AG10803 (cell line): ENCODE measurements around the gene TNFRSF8.

ENCODE experiments used
- DNase-seq: peaks from one replicate; pipeline ENCODE4 v3.0.0; 2010; ENCODE audit warnings: low read depth
- H3K4me3 ChIP-seq: 2 replicates; pipeline ENCODE4 v1.5.1; 2011; ENCODE audit warnings: mild to moderate bottlenecking, low read length, control low read depth
- TF ChIP-seq, protein P1 (sequence below): conservative IDR thresholded peaks from 2 replicates; pipeline ENCODE4 v1.5.1; 2011; ENCODE audit warnings: mild to moderate bottlenecking, low read length, control low read depth, inconsistent platforms

Gene TNFRSF8

DNA sequence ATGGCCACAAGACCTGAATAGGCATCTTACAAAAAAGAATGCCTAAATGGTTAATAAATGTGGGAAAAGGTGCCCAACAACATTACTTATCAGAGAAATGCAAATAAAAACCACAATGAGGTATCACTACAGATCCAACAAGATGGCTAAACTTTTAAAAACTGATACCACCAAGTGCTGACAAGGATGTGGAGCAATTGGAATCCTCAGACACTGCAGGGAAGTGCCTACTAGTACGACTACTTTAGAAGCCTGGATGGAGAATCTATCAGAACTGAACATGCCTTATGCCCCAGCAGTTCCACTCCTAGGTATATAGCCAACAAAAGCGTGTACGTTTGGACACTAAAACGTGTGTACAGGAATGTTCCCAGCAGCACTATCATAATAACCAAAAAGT is 19.9 kb downstream of the TNFRSF8 start:
- no peak for DNase-seq
- no peak overlapping the region for H3K4me3 ChIP-seq
- TF ChIP-seq, protein P1, sequence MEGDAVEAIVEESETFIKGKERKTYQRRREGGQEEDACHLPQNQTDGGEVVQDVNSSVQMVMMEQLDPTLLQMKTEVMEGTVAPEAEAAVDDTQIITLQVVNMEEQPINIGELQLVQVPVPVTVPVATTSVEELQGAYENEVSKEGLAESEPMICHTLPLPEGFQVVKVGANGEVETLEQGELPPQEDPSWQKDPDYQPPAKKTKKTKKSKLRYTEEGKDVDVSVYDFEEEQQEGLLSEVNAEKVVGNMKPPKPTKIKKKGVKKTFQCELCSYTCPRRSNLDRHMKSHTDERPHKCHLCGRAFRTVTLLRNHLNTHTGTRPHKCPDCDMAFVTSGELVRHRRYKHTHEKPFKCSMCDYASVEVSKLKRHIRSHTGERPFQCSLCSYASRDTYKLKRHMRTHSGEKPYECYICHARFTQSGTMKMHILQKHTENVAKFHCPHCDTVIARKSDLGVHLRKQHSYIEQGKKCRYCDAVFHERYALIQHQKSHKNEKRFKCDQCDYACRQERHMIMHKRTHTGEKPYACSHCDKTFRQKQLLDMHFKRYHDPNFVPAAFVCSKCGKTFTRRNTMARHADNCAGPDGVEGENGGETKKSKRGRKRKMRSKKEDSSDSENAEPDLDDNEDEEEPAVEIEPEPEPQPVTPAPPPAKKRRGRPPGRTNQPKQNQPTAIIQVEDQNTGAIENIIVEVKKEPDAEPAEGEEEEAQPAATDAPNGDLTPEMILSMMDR, result no peak

DNA sequence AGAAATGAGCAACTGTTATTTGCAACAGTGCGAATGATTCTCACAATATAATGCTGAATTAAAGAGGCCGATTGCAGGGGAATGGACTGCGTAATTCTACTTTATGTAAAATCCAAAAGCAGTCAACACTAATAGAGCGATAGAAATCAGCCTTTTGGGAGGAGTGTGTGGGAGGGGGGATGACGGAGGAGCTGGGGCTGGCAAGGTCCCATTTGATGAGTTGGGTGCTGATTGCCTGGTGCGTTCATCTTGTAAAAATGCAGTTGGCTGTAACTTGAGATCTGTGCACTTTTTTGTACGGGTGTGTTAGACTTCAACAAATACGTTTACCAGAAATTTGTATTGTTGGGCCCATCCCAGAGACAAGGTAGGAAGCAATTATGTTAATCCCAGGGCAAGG is 20.7 kb downstream of the TNFRSF8 start:
- TF ChIP-seq, protein P1, result no peak
- peak; percentile 55 for DNase-seq

DNA sequence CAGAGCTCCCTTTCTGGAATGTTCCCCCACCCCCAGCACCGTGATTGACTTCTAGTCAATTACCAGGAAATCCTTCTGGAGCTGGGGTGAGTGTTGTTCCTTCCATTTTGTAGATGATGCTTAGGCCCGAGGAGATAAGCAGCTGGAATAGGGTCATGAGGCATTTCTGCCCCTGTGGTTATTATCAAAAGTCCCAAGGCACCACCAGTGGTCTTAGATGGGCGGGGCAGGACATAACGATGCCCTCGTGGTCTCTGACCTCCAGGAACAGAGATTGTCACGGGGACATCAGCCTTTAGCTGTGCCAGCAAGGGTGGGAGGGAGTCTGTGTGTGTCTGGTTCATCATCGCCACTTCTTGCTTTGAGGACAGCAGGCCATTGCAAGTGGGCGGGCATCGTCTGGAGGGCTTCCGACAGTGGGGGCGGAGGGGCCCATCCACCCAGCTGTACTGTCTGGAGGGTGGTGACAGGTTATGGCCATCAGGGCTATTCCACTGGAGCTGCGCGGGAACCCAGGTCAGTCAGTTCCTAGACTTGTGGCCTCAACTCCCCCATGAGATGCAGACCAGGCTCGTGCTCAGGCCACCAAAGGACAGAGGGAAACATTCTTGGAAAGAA is 22.6 kb downstream of the TNFRSF8 start:
- no peak for DNase-seq
- H3K4me3 ChIP-seq, result no peak overlapping the region
- TF ChIP-seq, protein P1, result no peak

More for the DNA sequence above, 20.7 kb downstream of the TNFRSF8 start:
- H3K4me3 ChIP-seq, result no peak overlapping the region

DNA sequence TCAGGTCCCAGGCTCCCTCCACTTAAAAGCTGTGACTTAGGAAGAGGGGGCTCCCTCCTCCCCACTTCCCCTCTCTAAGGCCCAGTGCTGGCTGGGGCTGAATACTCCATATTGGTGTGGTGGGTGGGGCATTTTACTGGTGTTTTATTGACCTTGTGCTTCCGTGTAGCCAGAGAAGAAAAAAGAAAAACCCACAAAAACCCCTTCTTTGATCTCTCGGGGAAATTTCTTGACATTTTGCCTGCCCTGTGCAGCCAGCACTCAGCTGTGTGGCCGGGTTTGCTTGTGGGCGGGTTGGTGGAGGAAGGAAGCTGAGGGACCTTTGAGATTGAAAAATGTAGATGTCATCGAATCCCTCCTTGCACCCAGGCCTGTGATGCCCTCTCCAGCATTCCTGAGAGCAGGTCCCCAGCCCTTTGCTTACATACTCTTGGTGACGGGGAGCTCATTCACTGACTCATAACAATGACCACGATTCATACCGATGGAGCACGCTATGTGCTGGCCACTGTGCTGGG is 24.8 kb downstream of the TNFRSF8 start:
- no peak for DNase-seq
- TF ChIP-seq, protein P1, result no peak
- no peak overlapping the region for H3K4me3 ChIP-seq

DNA sequence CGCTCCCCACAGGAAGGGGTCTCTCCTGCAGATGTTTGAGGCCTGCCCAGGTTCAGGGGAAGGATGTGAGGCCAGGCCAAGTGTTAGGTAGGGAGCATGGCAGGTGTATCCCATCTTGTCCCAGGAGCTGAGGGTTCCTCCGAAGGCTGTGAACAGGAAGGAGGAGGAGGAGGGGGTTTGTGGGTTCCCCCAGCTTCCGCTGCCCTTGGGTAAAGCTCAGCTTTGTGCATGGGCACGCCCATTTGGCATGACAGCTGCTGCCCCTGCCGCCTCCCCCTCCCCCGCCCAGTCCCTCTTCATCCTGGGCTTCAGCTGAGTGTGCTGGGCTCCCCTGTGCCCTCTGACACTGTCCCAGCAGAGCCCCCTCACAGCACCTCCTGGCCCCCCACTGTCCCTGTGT is 25.5 kb downstream of the TNFRSF8 start:
- no peak for DNase-seq
- H3K4me3 ChIP-seq, result no peak overlapping the region
- TF ChIP-seq, protein P1, result no peak

DNA sequence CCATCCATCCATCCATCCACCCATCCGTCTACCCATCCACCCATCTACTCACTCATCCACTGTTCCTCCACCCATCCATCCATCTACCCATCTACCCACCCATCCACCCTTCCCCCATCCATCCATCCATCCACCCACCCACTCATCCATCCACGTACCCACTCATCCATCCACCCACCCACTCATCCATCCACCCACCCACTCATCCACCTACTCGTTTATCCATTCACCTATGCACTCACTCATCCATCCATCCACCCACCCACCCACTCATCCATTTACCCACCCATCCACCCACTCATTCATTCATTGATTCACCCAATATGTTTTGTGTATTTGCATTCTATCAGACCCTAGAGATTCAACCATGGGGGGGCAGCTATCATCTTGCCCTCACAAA is 27.2 kb downstream of the TNFRSF8 start:
- TF ChIP-seq, protein P1, result no peak
- H3K4me3 ChIP-seq, result no peak overlapping the region
- no peak for DNase-seq

DNA sequence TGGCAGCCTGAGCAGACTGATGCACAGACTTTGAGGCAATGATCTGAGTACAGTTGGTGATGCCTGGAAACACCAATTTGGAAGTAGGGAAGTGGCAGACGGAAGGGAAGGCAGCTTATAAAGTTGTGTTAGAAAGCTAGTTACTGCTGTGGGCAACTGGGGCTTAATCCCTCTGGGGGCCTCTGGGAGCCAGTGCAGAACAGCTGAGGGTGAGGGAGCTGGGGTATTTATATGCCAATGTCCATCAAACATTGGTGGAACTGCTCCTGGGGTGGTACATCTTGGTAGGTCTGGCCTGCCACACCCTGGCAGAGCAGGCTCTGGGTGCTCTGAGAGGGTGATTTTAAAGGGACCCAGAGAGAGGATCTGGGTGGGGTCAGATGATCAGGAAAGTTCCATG is 28.1 kb downstream of the TNFRSF8 start:
- no peak for DNase-seq
- no peak overlapping the region for H3K4me3 ChIP-seq
- TF ChIP-seq, protein P1, result no peak
